ENCODE results near the gene MICU1. TPM values are rescaled to one million over a fixed set of nuclear protein-coding genes. Genes with fewer than 3 reads are reported as not detected.

Gene MICU1
- total and polyA plus RNA-seq, 8 donors, result 25.9 to 212 (median 42.4) TPM

DNA sequence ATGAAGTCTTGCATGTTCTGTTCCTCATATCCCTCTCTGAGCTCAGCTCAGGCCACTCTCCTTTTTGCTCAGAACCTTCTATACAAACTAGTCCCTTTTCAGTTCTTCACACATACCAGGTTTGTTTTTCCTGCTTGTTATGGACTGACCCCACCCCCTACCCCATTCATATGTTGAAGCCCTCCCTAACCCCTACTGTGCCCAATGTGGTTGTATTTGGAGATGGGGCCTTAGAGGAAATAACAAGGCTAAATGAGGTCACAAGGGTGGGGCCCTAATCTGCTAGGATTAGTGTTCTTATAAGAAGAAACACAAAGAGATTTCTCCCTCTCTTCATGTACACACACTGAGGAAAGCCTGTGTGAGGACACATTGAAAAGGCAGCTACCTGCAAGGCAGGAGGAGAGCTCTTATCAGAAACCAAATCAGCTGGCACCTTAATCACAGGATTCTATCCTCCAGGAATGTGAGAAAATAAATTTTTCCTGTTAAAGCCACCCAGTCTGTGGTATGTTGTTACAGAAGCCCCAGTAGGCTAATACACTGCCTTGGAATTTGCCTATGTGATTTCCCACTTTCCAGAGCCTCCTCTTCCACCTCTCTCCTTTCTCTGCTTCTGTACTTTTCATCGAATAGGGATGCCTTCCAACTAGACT lies 203.9 kb downstream of the MICU1 start:
- intact Hi-C loops (cut with DNase I; ENCODE audit: low total_unique reads), result no loop called here
- H3K27me3 ChIP-seq, result no peaks in the 10 kb centered on the region
- DNase-seq, result no peak
- H3K27ac ChIP-seq, result no peak overlapping the region
- H3K4me1 ChIP-seq, result peaks cover 0 to 15% (median 0%) of the 10 kb centered on the region in 4 donors
- peaks cover 9 to 51% (median 43%) of the 10 kb centered on the region in 4 donors for H3K36me3 ChIP-seq
- TF ChIP-seq, protein P1, sequence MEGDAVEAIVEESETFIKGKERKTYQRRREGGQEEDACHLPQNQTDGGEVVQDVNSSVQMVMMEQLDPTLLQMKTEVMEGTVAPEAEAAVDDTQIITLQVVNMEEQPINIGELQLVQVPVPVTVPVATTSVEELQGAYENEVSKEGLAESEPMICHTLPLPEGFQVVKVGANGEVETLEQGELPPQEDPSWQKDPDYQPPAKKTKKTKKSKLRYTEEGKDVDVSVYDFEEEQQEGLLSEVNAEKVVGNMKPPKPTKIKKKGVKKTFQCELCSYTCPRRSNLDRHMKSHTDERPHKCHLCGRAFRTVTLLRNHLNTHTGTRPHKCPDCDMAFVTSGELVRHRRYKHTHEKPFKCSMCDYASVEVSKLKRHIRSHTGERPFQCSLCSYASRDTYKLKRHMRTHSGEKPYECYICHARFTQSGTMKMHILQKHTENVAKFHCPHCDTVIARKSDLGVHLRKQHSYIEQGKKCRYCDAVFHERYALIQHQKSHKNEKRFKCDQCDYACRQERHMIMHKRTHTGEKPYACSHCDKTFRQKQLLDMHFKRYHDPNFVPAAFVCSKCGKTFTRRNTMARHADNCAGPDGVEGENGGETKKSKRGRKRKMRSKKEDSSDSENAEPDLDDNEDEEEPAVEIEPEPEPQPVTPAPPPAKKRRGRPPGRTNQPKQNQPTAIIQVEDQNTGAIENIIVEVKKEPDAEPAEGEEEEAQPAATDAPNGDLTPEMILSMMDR (IDR thresholded peaks at IDR 0.05), result no peak
- TF ChIP-seq POLR2A (IDR thresholded peaks at IDR 0.05), result no peak
- TF ChIP-seq POLR2AphosphoS5 (IDR thresholded peaks at IDR 0.05), result no peak
- no peak for TF ChIP-seq EP300 (IDR thresholded peaks at IDR 0.05)
- no peaks in the 10 kb centered on the region for H3K9me3 ChIP-seq
- no peak overlapping the region for H3K4me3 ChIP-seq
- WGBS, 5 donors, result 90 to 100% (median 100%) methylated on average over 1 of the region's 1 CpG

DNA sequence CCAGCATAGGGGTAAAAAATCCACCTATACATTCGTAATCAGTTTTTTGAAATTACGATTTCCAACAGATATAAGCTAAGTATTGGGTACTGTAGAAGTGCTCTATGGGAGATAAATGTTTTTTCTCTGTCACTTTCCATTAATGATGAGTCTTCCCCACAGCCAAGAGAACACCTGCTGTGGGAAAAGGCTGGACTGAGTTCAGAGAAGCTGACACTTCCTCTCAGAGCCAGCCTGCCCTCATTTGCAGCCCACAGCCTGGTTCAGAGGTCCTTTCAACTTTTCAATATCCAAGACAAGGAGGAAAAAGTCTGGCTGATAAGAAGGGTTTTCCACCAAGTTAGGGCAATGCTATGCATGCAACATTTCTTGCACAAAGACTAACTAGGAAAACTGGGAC lies 206.6 kb downstream of the MICU1 start:
- Histone ChIP-seq H3K27me3 (no peaks in the 10 kb centered on the region), H3K27ac (no peak overlapping the region), H3K36me3 (peaks cover 9 to 54% (median 44%) of the 10 kb centered on the region in 4 donors), H3K9me3 (no peaks in the 10 kb centered on the region), H3K4me3 (no peak overlapping the region), H3K4me1 (no peaks in the 10 kb centered on the region)
- WGBS, 5 donors, result 90 to 94% (median 92%) methylated on average over 2 of the region's 2 CpGs
- DNase-seq, result no peak
- intact Hi-C loops (cut with DNase I; ENCODE audit: low total_unique reads), result no loop called here
- TF ChIP-seq POLR2AphosphoS5 (IDR thresholded peaks at IDR 0.05) (no peak), POLR2A (IDR thresholded peaks at IDR 0.05) (no peak), EP300 (IDR thresholded peaks at IDR 0.05) (no peak)
- TF ChIP-seq, protein P1 (IDR thresholded peaks at IDR 0.05), result no peak

DNA sequence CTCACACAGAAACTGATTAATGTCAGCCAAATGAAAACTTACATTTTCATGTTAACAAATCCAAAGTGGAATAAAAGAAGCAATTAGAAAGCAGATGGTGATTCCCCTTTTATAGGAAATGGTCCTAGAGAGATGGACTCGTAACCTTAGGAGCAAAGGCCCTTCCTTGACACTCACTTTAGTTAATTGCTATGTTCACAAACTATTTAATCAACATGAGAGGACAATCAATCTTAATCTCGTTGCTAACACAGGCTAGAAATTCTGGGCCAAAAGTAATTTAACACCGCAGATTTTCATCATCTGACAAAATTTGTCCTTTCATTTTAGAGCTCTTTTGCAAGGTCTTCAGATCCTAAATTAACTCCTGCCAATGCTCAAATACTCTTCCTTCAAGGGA lies 207.2 kb downstream of the MICU1 start:
- H3K9me3 ChIP-seq, result peaks cover 0 to 5% (median 0%) of the 10 kb centered on the region in 4 donors
- no peaks in the 10 kb centered on the region for H3K27me3 ChIP-seq
- H3K4me3 ChIP-seq, result no peak overlapping the region
- H3K4me1 ChIP-seq, result no peaks in the 10 kb centered on the region
- peaks cover 9 to 59% (median 48%) of the 10 kb centered on the region in 4 donors for H3K36me3 ChIP-seq
- DNase-seq, result no peak
- 58 to 76% (median 61%) methylated on average over 3 of the region's 3 CpGs for WGBS, 5 donors
- no peak overlapping the region for H3K27ac ChIP-seq
- intact Hi-C loops (cut with DNase I; ENCODE audit: low total_unique reads), result no loop called here
- TF ChIP-seq, protein P1 (IDR thresholded peaks at IDR 0.05), result no peak
- TF ChIP-seq EP300 (IDR thresholded peaks at IDR 0.05), result no peak
- TF ChIP-seq POLR2AphosphoS5 (IDR thresholded peaks at IDR 0.05), result no peak
- no peak for TF ChIP-seq POLR2A (IDR thresholded peaks at IDR 0.05)

DNA sequence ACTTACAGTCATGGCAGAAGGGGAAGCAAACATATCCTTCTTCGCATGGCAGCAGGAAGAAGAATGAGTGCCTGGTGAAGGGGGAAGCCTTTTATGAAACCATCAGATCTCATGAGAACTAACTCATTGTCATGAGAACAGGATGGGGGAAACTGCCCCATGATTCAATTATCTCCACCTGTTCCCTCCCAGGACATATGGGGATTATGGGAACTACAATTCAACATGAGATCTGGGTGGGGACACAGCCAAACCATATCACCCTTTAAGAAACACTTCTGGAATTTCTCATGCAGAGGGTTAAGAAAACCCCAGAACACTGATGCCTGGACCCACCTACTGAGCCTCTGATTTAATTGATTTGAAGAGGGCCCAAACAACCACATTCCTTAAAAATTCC lies 207.9 kb downstream of the MICU1 start:
- DNase-seq, result no peak
- peaks cover 9 to 60% (median 46%) of the 10 kb centered on the region in 4 donors for H3K36me3 ChIP-seq
- H3K9me3 ChIP-seq, result peaks cover 0 to 6% (median 0%) of the 10 kb centered on the region in 4 donors
- TF ChIP-seq POLR2A (IDR thresholded peaks at IDR 0.05) (no peak), POLR2AphosphoS5 (IDR thresholded peaks at IDR 0.05) (no peak), EP300 (IDR thresholded peaks at IDR 0.05) (no peak)
- TF ChIP-seq, protein P1 (IDR thresholded peaks at IDR 0.05), result no peak
- 0 to 95% (median 44%) methylated on average over 1 of the region's 1 CpG for WGBS, 5 donors
- intact Hi-C loops (cut with DNase I; ENCODE audit: low total_unique reads), result no loop called here
- H3K27ac ChIP-seq, result no peak overlapping the region
- no peaks in the 10 kb centered on the region for H3K27me3 ChIP-seq
- H3K4me1 ChIP-seq, result no peaks in the 10 kb centered on the region
- H3K4me3 ChIP-seq, result no peak overlapping the region
